GM18870 (cell line): Measurements from ENCODE around the gene PARVA.

Experiments used
- ATAC-seq: cut with Tn5 transposase; IDR thresholded peaks from one replicate; pipeline ENCODE4 v1.9.1; 2021; ENCODE audit warnings: moderate library complexity; ENCODE audit not compliant: unreplicated experiment

The PARVA gene

GRCh38 chr11:12430954-12431595 is 53.7 kb downstream of the PARVA start:
- no peak for ATAC-seq

- ATAC-seq = no peak
These were observed 55.1 kb downstream of the PARVA start for GRCh38 chr11:12432507-12432906.

GRCh38 chr11:12433121-12433520 is 55.8 kb downstream of the PARVA start:
- no peak for ATAC-seq

GRCh38 chr11:12433571-12434324 is 56.4 kb downstream of the PARVA start:
- no peak for ATAC-seq

- ATAC-seq = no peak
These were observed 56.9 kb downstream of the PARVA start for GRCh38 chr11:12434325-12434654.

GRCh38 chr11:12435264-12435663 is 57.9 kb downstream of the PARVA start:
- no peak for ATAC-seq

- ATAC-seq = no peak
These were observed 58.9 kb downstream of the PARVA start for GRCh38 chr11:12436266-12436665.

GRCh38 chr11:12438291-12438690 is 60.9 kb downstream of the PARVA start:
- ATAC-seq = no peak

GRCh38 chr11:12439615-12440014 is 62.2 kb downstream of the PARVA start:
- no peak for ATAC-seq

GRCh38 chr11:12440565-12440964 is 63.2 kb downstream of the PARVA start:
- ATAC-seq = no peak

GRCh38 chr11:12441231-12441861 is 64.0 kb downstream of the PARVA start:
- no peak for ATAC-seq

- ATAC-seq = no peak
These were observed 67.2 kb downstream of the PARVA start for GRCh38 chr11:12444601-12445000.

GRCh38 chr11:12445001-12445400 is 67.6 kb downstream of the PARVA start:
- ATAC-seq = no peak

- ATAC-seq = no peak
These were observed 69.5 kb downstream of the PARVA start for GRCh38 chr11:12446863-12447262.

GRCh38 chr11:12448131-12448939 is 71.0 kb downstream of the PARVA start:
- no peak for ATAC-seq

- no peak for ATAC-seq
These were observed 72.8 kb downstream of the PARVA start for GRCh38 chr11:12449961-12450715.

GRCh38 chr11:12451179-12451814 is 73.9 kb downstream of the PARVA start:
- ATAC-seq = no peak

- no peak for ATAC-seq
These were observed 75.9 kb downstream of the PARVA start for GRCh38 chr11:12453243-12453642.

- ATAC-seq = no peak
These were observed 77.4 kb downstream of the PARVA start for GRCh38 chr11:12454782-12455181.

- ATAC-seq = no peak
These were observed 78.6 kb downstream of the PARVA start for GRCh38 chr11:12455938-12456337.
